HEK293 (cell line): Measurements from ENCODE around the gene TBK1.

Experiments
- CTCF ChIA-PET: fragments of 350-600 bp; formaldehyde crosslinking; extraction: SDS; loops from one replicate; lab custom pipeline; 2021; ENCODE audit warnings: antibody characterized with exemption; lab: Yijun Ruan, JAX
- POLR2A ChIA-PET: fragments of 300-600 bp; formaldehyde crosslinking; extraction: SDS; loops from one replicate; lab custom pipeline; 2020; ENCODE audit warnings: antibody characterized with exemption, inconsistent platforms; lab: Yijun Ruan, JAX
- H3K27ac ChIP-seq: fragments of 200-500 bp; sonication (Bioruptor generic); 2 replicates; pipeline ENCODE4 v1.5.1; 2014; ENCODE audit warnings: low read depth, low read length, control low read depth, inconsistent platforms; ENCODE audit errors: extremely low read depth
- H3K36me3 ChIP-seq, 2 experiments: fragments of 200-500 bp in 1 of 2; sonication (Bioruptor generic) in 1 of 2; 1 replicate in 1 of 2; 2 replicates in 1 of 2; pipeline ENCODE4 v1.5.1; 2014 to 2017; ENCODE audit warnings: inconsistent platforms in 2 of 2, low read length in 2 of 2; ENCODE audit not compliant: control insufficient read depth in 2 of 2, insufficient read depth in 1 of 2
- H3K4me1 ChIP-seq: fragments of 200-500 bp; sonication (Bioruptor generic); 2 replicates; pipeline ENCODE4 v1.5.1; 2014; ENCODE audit warnings: mild to moderate bottlenecking, low read length, inconsistent platforms; ENCODE audit not compliant: control insufficient read depth, insufficient read depth
- H3K4me3 ChIP-seq: 2 replicates; pipeline ENCODE4 v1.5.1; 2011; ENCODE audit warnings: low read depth, mild to moderate bottlenecking, control low read depth, low read length, moderate library complexity
- H3K9me3 ChIP-seq: fragments of 200-500 bp; sonication (Bioruptor generic); 2 replicates; pipeline ENCODE4 v1.5.1; 2014; ENCODE audit warnings: low read depth, low read length, inconsistent platforms; ENCODE audit not compliant: control insufficient read depth, insufficient read depth
- AEBP2 ChIP-seq: fragments of 450-650 bp; formaldehyde crosslinking; IDR thresholded peaks from 2 replicates; pipeline ENCODE4 v1.5.1; 2016; ENCODE audit warnings: missing biosample characterization, missing genetic modification characterization, borderline replicate concordance
- HIC1 ChIP-seq: fragments of 450-650 bp; formaldehyde crosslinking; IDR thresholded peaks from 2 replicates; pipeline ENCODE4 v1.5.1; 2016; ENCODE audit warnings: missing biosample characterization, missing genetic modification characterization
- PATZ1 ChIP-seq: fragments of 450-650 bp; formaldehyde crosslinking; IDR thresholded peaks from 2 replicates; pipeline ENCODE4 v1.5.1; 2016; ENCODE audit warnings: missing biosample characterization, missing genetic modification characterization
- PRDM1 ChIP-seq: fragments of 450-650 bp; formaldehyde crosslinking; IDR thresholded peaks from 2 replicates; pipeline ENCODE4; 2016; ENCODE audit warnings: missing biosample characterization, missing genetic modification characterization
- PRDM2 ChIP-seq: fragments of 450-650 bp; formaldehyde crosslinking; IDR thresholded peaks from 2 replicates; pipeline ENCODE4 v1.5.1; 2016; ENCODE audit warnings: missing biosample characterization, missing genetic modification characterization, borderline replicate concordance
- SP7 ChIP-seq: fragments of 450-650 bp; formaldehyde crosslinking; IDR thresholded peaks from 2 replicates; pipeline ENCODE4 v1.5.1; 2016; ENCODE audit warnings: missing biosample characterization, missing genetic modification characterization
- WT1 ChIP-seq: fragments of 450-650 bp; formaldehyde crosslinking; IDR thresholded peaks from 2 replicates; pipeline ENCODE4 v1.5.1; 2016; ENCODE audit warnings: missing biosample characterization, missing genetic modification characterization
- ZFP3 ChIP-seq: fragments of 450-650 bp; formaldehyde crosslinking; IDR thresholded peaks from 2 replicates; pipeline ENCODE4 v1.5.1; 2016; ENCODE audit warnings: low read depth, missing biosample characterization, missing genetic modification characterization
- ZIC2 ChIP-seq: fragments of 450-650 bp; formaldehyde crosslinking; IDR thresholded peaks from 2 replicates; pipeline ENCODE4 v1.5.1; 2016; ENCODE audit warnings: missing biosample characterization, missing genetic modification characterization
- ZNF157 ChIP-seq: fragments of 450-650 bp; formaldehyde crosslinking; IDR thresholded peaks from 2 replicates; pipeline ENCODE4 v1.5.1; 2016; ENCODE audit warnings: missing biosample characterization, missing genetic modification characterization
- ZNF26 ChIP-seq: fragments of 450-650 bp; formaldehyde crosslinking; IDR thresholded peaks from 2 replicates; pipeline ENCODE4 v1.5.1; 2016; ENCODE audit warnings: missing biosample characterization, missing genetic modification characterization
- ZNF274 ChIP-seq, 2 experiments: fragments of 200-500 bp in 1 of 2; fragments of 450-650 bp in 1 of 2; sonication (Bioruptor generic) in 1 of 2; formaldehyde crosslinking in 1 of 2; IDR thresholded peaks; 2 replicates each; pipeline versions ENCODE4 v1.5.1 to v1.6.1; 2014 to 2016; ENCODE audit warnings: borderline replicate concordance in 1 of 2, inconsistent platforms in 1 of 2, low read length in 1 of 2, missing biosample characterization in 1 of 2, missing genetic modification characterization in 1 of 2
- ZNF394 ChIP-seq: fragments of 450-650 bp; formaldehyde crosslinking; IDR thresholded peaks from 2 replicates; pipeline ENCODE4 v1.5.1; 2016; ENCODE audit warnings: missing biosample characterization, missing genetic modification characterization, mild to moderate bottlenecking, moderate library complexity, borderline replicate concordance
- ZNF488 ChIP-seq: fragments of 450-650 bp; formaldehyde crosslinking; IDR thresholded peaks from 2 replicates; pipeline ENCODE4 v1.5.1; 2016; ENCODE audit warnings: missing biosample characterization, missing genetic modification characterization
- ZNF529 ChIP-seq: fragments of 450-650 bp; formaldehyde crosslinking; IDR thresholded peaks from 2 replicates; pipeline ENCODE4 v1.5.1; 2017; ENCODE audit warnings: missing genetic modification characterization, missing biosample characterization; ENCODE audit not compliant: insufficient replicate concordance
- ZNF624 ChIP-seq: fragments of 450-650 bp; formaldehyde crosslinking; IDR thresholded peaks from 2 replicates; pipeline ENCODE4 v1.5.1; 2017; ENCODE audit warnings: missing biosample characterization, missing genetic modification characterization
- ZNF645 ChIP-seq: fragments of 450-650 bp; formaldehyde crosslinking; IDR thresholded peaks from 2 replicates; pipeline ENCODE4; 2016; ENCODE audit warnings: missing biosample characterization, missing genetic modification characterization

TBK1 gene

GRCh38 chr12:64461634-64462414 lies 9.9 kb downstream of the TBK1 start (continued):
- TF ChIP-seq ZNF488 (tag by site-specific recombination) = no peak
- TF ChIP-seq ZIC2 (tag by site-specific recombination) = no peak
- TF ChIP-seq WT1 = 0 out of 2 replicates have a peak, but pooled peaks have one; percentile 44
- peak; percentile 95 for TF ChIP-seq SP7 (tag by site-specific recombination)
- no peak for TF ChIP-seq ZNF529
- TF ChIP-seq ZNF624 (tag by site-specific recombination) = no peak
- TF ChIP-seq ZNF394 (tag by site-specific recombination) = no peak
- no peak for TF ChIP-seq PATZ1 (tag by site-specific recombination)
- no peak for TF ChIP-seq ZNF26 (tag by site-specific recombination)
- no peak for TF ChIP-seq ZNF157 (tag by site-specific recombination)
- TF ChIP-seq AEBP2 (tag by site-specific recombination) = no peak
- TF ChIP-seq HIC1 = no peak
- no peak for TF ChIP-seq PRDM1 (tag by site-specific recombination)

GRCh38 chr12:64466178-64466577 lies 14.3 kb downstream of the TBK1 start:
- no peaks in the 10 kb centered on the region for H3K4me1 ChIP-seq
- peaks cover 48 to 77% of the 10 kb centered on the region in 2 experiments for H3K36me3 ChIP-seq
- H3K4me3 ChIP-seq = no peak overlapping the region
- CTCF ChIA-PET = interaction anchor here (0.7 kb wide), 1 partner anchor 157 kb away, joined by 3 read pairs; no protein-coding TSS in a partner anchor
- POLR2A ChIA-PET = no interaction called here
- no peaks in the 10 kb centered on the region for H3K9me3 ChIP-seq
- no peak overlapping the region for H3K27ac ChIP-seq
- TF ChIP-seq ZNF645 (tag by site-specific recombination) (no peak), AEBP2 (tag by site-specific recombination) (no peak), PRDM2 (no peak), ZNF274 (IDR thresholded peaks at IDR 0.05; ENCODE audit: low read length) (no peak), ZNF274 (tag by site-specific recombination; IDR thresholded peaks at IDR 0.05; ENCODE audit: borderline replicate concordance) (no peak), ZFP3 (tag by site-specific recombination) (no peak)
